Liver (tissue), 9 donors: ENCODE results near the gene PTPRD. TPM values are rescaled to one million over a fixed set of nuclear protein-coding genes. Genes with fewer than 3 reads are reported as not detected.

Experiments used
- DNase-seq: peaks from one replicate; pipeline ENCODE4 v3.0.0-alpha.2; 2017; ENCODE audit warnings: low spot score
- H3K27ac ChIP-seq, 2 donors: one replicate each; pipeline ENCODE4 v1.7.0; 2013; ENCODE audit warnings: inconsistent platforms in 2 of 2, low read length in 2 of 2, control low read depth in 1 of 2, low read depth in 1 of 2, mild to moderate bottlenecking in 1 of 2
- H3K27me3 ChIP-seq, 4 donors: one replicate each; pipeline versions ENCODE4 v1.6.1 to v1.7.0; 2013; ENCODE audit warnings: low read length in 3 of 4, inconsistent platforms in 1 of 4, mild to moderate bottlenecking in 1 of 4, moderate library complexity in 1 of 4; ENCODE audit not compliant: control insufficient read depth in 4 of 4, insufficient read depth in 4 of 4
- H3K36me3 ChIP-seq, 4 donors: one replicate each; pipeline versions ENCODE4 v1.6.1 to v1.7.0; 2013; ENCODE audit warnings: low read length in 3 of 4, mild to moderate bottlenecking in 3 of 4, low read depth in 1 of 4, moderate library complexity in 1 of 4; ENCODE audit not compliant: control insufficient read depth in 4 of 4, insufficient read depth in 3 of 4
- H3K4me1 ChIP-seq, 4 donors: one replicate each; pipeline versions ENCODE4 v1.6.1 to v1.7.0; 2013; ENCODE audit warnings: low read length in 3 of 4, mild to moderate bottlenecking in 3 of 4, moderate library complexity in 1 of 4; ENCODE audit not compliant: control insufficient read depth in 4 of 4, insufficient read depth in 4 of 4
- H3K4me3 ChIP-seq, 3 donors: one replicate each; pipeline versions ENCODE4 v1.6.1 to v1.7.0; 2013; ENCODE audit warnings: low read length in 3 of 3, control low read depth in 1 of 3, low read depth in 1 of 3, mild to moderate bottlenecking in 1 of 3
- H3K9ac ChIP-seq, 2 donors: one replicate each; pipeline ENCODE4 v1.7.0; 2013; ENCODE audit warnings: low read length in 2 of 2, mild to moderate bottlenecking in 2 of 2, moderate library complexity in 2 of 2, control low read depth in 1 of 2, low read depth in 1 of 2
- H3K9me3 ChIP-seq, 4 donors: one replicate each; pipeline versions ENCODE4 v1.6.1 to v1.7.0; 2013; ENCODE audit warnings: low read length in 3 of 4; ENCODE audit not compliant: control insufficient read depth in 4 of 4
- ATF3 ChIP-seq: IDR thresholded peaks from 2 replicates; pipeline ENCODE4 v1.6.1; 2016; ENCODE audit warnings: antibody characterized with exemption
- CTCF ChIP-seq: fragments of 150-350 bp; IDR thresholded peaks from 2 replicates; pipeline ENCODE4 v1.5.1; 2017; ENCODE audit warnings: improper control_type of control experiment, low read depth, low read length; ENCODE audit not compliant: missing input control
- FOXA1 ChIP-seq: IDR thresholded peaks from 2 replicates; pipeline ENCODE4 v1.6.1; 2016; ENCODE audit warnings: antibody characterized with exemption
- FOXA2 ChIP-seq: IDR thresholded peaks from 2 replicates; pipeline ENCODE4 v1.6.1; 2016; ENCODE audit warnings: antibody characterized with exemption
- GABPA ChIP-seq, 2 donors: IDR thresholded peaks in 1 of 2; conservative IDR thresholded peaks in 1 of 2; 2 replicates each; pipeline ENCODE4 v1.6.1; 2016; ENCODE audit warnings: antibody characterized with exemption in 2 of 2, mild to moderate bottlenecking in 1 of 2, moderate library complexity in 1 of 2
- HNF4A ChIP-seq, 2 donors: conservative IDR thresholded peaks; 2 replicates each; pipeline ENCODE4 v1.6.1; 2016; ENCODE audit warnings: antibody characterized with exemption in 2 of 2, mild to moderate bottlenecking in 2 of 2
- JUND ChIP-seq, 2 donors: IDR thresholded peaks; 2 replicates each; pipeline ENCODE4 v1.6.1; 2016; ENCODE audit warnings: antibody characterized with exemption in 2 of 2
- MAX ChIP-seq: IDR thresholded peaks from 2 replicates; pipeline ENCODE4 v1.6.1; 2016; ENCODE audit warnings: antibody characterized with exemption
- REST ChIP-seq: IDR thresholded peaks from 2 replicates; pipeline ENCODE4 v1.6.1; 2016; ENCODE audit warnings: antibody characterized with exemption, mild to moderate bottlenecking
- SP1 ChIP-seq: IDR thresholded peaks from 2 replicates; pipeline ENCODE4 v1.6.1; 2018; ENCODE audit warnings: antibody characterized with exemption, mild to moderate bottlenecking
- TAF1 ChIP-seq: conservative IDR thresholded peaks from 2 replicates; pipeline ENCODE4 v1.6.1; 2016; ENCODE audit warnings: antibody characterized with exemption, mild to moderate bottlenecking
- WGBS: extraction: QIAGEN DNeasy Blood & Tissue Kit; methylation state at CpG from one replicate; pipeline ENCODE4 v1.1.7; 2013; 5-methylcytosine and 5-hydroxymethylcytosine counted together
- polyA plus RNA-seq, 2 donors: library from polyadenylated mRNA; stranded (reverse) in 1 of 2; unstranded in 1 of 2; fragments of 200-250 nt in 1 of 2; fragments of >200 nt in 1 of 2; fragmentation: Nextera tagmentation in 1 of 2; extraction: Ambion mirVana in 1 of 2; gene quantifications; one replicate each; pipeline versions ENCODE4 v1.2.1 to v1.2.3, GENCODE V29; 2013 to 2015
- total RNA-seq, 2 donors: library from RNA; depleted of rRNA; stranded (reverse); fragments of >200 nt; gene quantifications; one replicate each; pipeline ENCODE4 v1.2.3, GENCODE V29; 2014
- donor health status: healthy.
- donor health status: healthy.
- donor health status: healthy.
- donor health status: healthy.
- donor health status: healthy.

Gene PTPRD
- total and polyA plus RNA-seq, 4 donors: 0.78 to 34.2 (median 4.7) TPM

DNA sequence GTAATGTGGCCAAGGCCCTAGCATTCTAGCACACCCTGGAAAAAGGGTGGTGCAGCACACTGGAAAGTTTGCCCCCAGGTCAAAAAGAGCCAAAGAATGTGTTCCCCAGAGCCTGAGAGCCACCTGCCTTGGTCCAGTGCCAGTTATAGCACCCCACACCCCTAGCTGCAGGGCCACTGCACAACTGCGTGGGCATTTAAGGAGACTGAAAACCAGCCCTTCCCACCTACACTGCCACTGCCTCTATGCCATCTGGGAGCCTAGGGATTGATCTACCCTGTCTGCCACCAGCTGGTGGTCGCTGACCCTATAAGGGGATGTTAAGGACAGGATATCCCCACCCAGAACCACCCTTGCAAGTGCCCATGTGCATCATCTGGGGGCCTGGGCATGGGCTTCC, 38.2 kb upstream of the PTPRD start:
- Histone ChIP-seq H3K9me3 (peaks cover 0 to 9% (median 3%) of the 10 kb centered on the region in 4 donors), H3K27me3 (no peaks in the 10 kb centered on the region), H3K9ac (no peak overlapping the region), H3K4me3 (no peak overlapping the region), H3K4me1 (no peaks in the 10 kb centered on the region), H3K27ac (no peak overlapping the region), H3K36me3 (no peaks in the 10 kb centered on the region)
- DNase-seq: no peak
- TF ChIP-seq CTCF (no peak), FOXA1 (no peak), TAF1 (no peak)
- WGBS: 55% methylated on average over 2 of the region's 2 CpGs

- no peak overlapping the region for H3K4me3 ChIP-seq
- DNase-seq: no peak
- no peaks in the 10 kb centered on the region for H3K4me1 ChIP-seq
- WGBS: 70% methylated on average over 1 of the region's 1 CpG
- H3K9ac ChIP-seq: no peak overlapping the region
- H3K36me3 ChIP-seq: no peaks in the 10 kb centered on the region
- TF ChIP-seq ATF3: no peak
- no peak for TF ChIP-seq SP1
- TF ChIP-seq MAX: no peak
- TF ChIP-seq JUND (IDR thresholded peaks at IDR 0.05): no peak
- no peak for TF ChIP-seq REST
- no peak for TF ChIP-seq GABPA (IDR thresholded peaks at IDR 0.05 in 1 of 2, conservative IDR thresholded peaks at IDR 0.05 in 1 of 2)
- TF ChIP-seq FOXA2: no peak
- TF ChIP-seq FOXA1: no peak
- no peak overlapping the region for H3K27ac ChIP-seq
- peaks cover 0 to 9% (median 3%) of the 10 kb centered on the region in 4 donors for H3K9me3 ChIP-seq
- no peaks in the 10 kb centered on the region for H3K27me3 ChIP-seq
These were observed 36.3 kb upstream of the PTPRD start for GRCh38 chr9:10649076-10649475.

- Histone ChIP-seq H3K36me3 (no peaks in the 10 kb centered on the region), H3K27ac (no peak overlapping the region), H3K4me3 (no peak overlapping the region), H3K9me3 (no peaks in the 10 kb centered on the region), H3K27me3 (no peaks in the 10 kb centered on the region), H3K4me1 (no peaks in the 10 kb centered on the region), H3K9ac (no peak overlapping the region)
- 75% methylated on average over 3 of the region's 3 CpGs for WGBS
- DNase-seq: no peak
- TF ChIP-seq CTCF (no peak), HNF4A (conservative IDR thresholded peaks at IDR 0.05) (no peak), JUND (IDR thresholded peaks at IDR 0.05) (no peak)
These were observed 21.0 kb upstream of the PTPRD start for GRCh38 chr9:10633785-10634184.
